ENCODE results near the gene SEC24B. TPM values are rescaled to one million over a fixed set of nuclear protein-coding genes. Genes with fewer than 3 reads are reported as not detected.

Gene SEC24B
- total and polyA plus RNA-seq, 2 donors (not counting 3 experiments of a cell fraction or from before 2014, with no cell fraction given), result 35.9 to 46.2 TPM

DNA sequence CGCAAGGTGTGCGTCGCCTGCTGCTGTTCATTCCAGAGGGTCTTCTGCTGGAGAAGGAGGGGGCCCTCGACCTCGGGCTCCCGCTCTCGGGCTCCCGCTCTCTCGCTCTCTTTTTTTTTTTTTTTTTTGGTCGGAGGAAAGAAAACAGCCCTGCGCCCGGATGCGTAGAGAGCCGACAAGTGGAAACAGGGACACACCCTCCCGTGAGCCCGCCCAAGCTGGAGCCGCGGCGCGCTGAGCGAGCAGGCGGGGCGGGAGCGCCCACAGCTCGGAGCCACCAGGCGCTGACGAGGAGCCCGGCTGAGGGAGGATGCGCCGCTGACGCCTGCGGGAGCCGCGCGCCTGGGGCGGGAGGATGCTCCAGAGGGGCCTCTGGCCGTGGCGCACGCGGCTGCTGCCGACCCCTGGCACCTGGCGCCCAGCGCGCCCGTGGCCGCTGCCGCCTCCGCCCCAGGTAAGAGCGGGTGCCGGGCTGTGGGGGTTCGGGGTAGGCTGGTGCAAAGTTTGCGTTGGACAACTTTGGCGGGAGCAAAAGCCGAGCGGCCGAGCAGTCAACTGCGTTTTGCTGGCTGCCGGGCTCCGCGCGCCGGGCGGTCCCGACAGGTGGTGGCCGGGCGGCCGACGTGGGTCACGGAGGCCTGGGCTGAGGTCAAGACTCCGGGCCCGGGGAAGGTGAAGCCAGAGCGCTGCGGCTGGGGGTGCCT is 126.5 kb downstream of the SEC24B start, which contains the start of gene MCUB:
TSS of gene MCUB (plus strand) at position 264 of the 704 bp plus-strand sequence. CDS start at position 356, 92 bp downstream.
- no peaks in the 10 kb centered on the region for H3K9me1 ChIP-seq (replicated peaks; ENCODE audit: control insufficient read depth, extremely low read depth, insufficient read depth, low read length)
- ChIA-PET CTCF (interaction anchor here (1.0 to 5.0 kb wide), 9 partner anchors 11 to 255 kb away, joined by 3 to 28 read pairs (median 3); no protein-coding TSS in a partner anchor), POLR2A (interaction anchor here (0.6 to 1.0 kb wide), 4 partner anchors 12 to 149 kb away, joined by 4 to 8 read pairs (median 4); no protein-coding TSS in a partner anchor)
- no TSS peak for BruUV-seq (replicated peaks)
- peak within 1 kb of the TSS; percentile 94 for H2AFZ ChIP-seq (ENCODE audit: low read depth, low read length)
- H3K4me1 ChIP-seq (ENCODE audit: control insufficient read depth, extremely low read depth, insufficient read depth, low read length), result peaks cover 16% of the 10 kb centered on the region
- peak; percentile 85 for DNase-seq (ENCODE audit: low read depth, low spot score)
- peak within 1 kb of the TSS; percentile 73 to 93 (median 90) for H3K4me3 ChIP-seq (replicated peaks in 1 of 3; ENCODE audit: insufficient read depth in 1 of 3, low read depth in 1 of 3, low read length in 3 of 3)
- H3K4me2 ChIP-seq (ENCODE audit: insufficient read depth, low read length), result peak within 1 kb of the TSS; percentile 99
- H3K9ac ChIP-seq (replicated peaks; ENCODE audit: extremely low read depth, insufficient read depth, low read length), result peak within 1 kb of the TSS; percentile 96
- TF ChIP-seq MYC (IDR thresholded peaks at IDR 0.05; ENCODE audit: low read depth, low read length) (no peak), JUN (IDR thresholded peaks at IDR 0.05; ENCODE audit: borderline replicate concordance, insufficient read depth, insufficient read length, low read depth) (no peak), EZH2 (IDR thresholded peaks at IDR 0.05; ENCODE audit: borderline replicate concordance, low read depth, low read length, severe bottlenecking) (no peak), POLR2AphosphoS5 (IDR thresholded peaks at IDR 0.05; ENCODE audit: insufficient read depth, low read depth, low read length) (peak; percentile 65), POLR2A (IDR thresholded peaks at IDR 0.05; ENCODE audit: low read depth, low read length) (no peak), FOS (IDR thresholded peaks at IDR 0.05; ENCODE audit: borderline replicate concordance, insufficient read depth, low read length) (no peak)
- TF ChIP-seq, protein P1, sequence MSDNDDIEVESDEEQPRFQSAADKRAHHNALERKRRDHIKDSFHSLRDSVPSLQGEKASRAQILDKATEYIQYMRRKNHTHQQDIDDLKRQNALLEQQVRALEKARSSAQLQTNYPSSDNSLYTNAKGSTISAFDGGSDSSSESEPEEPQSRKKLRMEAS (IDR thresholded peaks at IDR 0.05; ENCODE audit: insufficient read depth, insufficient read length), result no peak
- TF ChIP-seq, protein P2, sequence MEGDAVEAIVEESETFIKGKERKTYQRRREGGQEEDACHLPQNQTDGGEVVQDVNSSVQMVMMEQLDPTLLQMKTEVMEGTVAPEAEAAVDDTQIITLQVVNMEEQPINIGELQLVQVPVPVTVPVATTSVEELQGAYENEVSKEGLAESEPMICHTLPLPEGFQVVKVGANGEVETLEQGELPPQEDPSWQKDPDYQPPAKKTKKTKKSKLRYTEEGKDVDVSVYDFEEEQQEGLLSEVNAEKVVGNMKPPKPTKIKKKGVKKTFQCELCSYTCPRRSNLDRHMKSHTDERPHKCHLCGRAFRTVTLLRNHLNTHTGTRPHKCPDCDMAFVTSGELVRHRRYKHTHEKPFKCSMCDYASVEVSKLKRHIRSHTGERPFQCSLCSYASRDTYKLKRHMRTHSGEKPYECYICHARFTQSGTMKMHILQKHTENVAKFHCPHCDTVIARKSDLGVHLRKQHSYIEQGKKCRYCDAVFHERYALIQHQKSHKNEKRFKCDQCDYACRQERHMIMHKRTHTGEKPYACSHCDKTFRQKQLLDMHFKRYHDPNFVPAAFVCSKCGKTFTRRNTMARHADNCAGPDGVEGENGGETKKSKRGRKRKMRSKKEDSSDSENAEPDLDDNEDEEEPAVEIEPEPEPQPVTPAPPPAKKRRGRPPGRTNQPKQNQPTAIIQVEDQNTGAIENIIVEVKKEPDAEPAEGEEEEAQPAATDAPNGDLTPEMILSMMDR (IDR thresholded peaks at IDR 0.05; ENCODE audit: extremely low read depth in 1 of 2, insufficient read depth in 1 of 2, low read depth in 1 of 2, low read length in 2 of 2), result no peak
- H3K27me3 ChIP-seq (ENCODE audit: control insufficient read depth in 2 of 2, insufficient read depth in 2 of 2, low read length in 2 of 2), result no peaks in the 10 kb centered on the region
- H3K36me3 ChIP-seq (ENCODE audit: control insufficient read depth in 2 of 2, extremely low read depth in 1 of 2, insufficient read depth in 2 of 2, low read length in 2 of 2), result no peaks in the 10 kb centered on the region
- H4K20me1 ChIP-seq (replicated peaks; ENCODE audit: control insufficient read depth, extremely low read depth, insufficient read depth, low read length), result no peaks in the 10 kb centered on the region
- dilution Hi-C loops (cut with MboI; ENCODE audit: extremely low pct_ligation_motif_present, low sequenced_read_pairs) (no loop called here), intact Hi-C loops (cut with micrococcal nuclease) (loop anchor here (1.0 to 10.0 kb wide), 7 partner anchors 12 to 525 kb away; partner anchors contain the start of genes CASP6, CFI and SEC24B)
- H3K27ac ChIP-seq (ENCODE audit: insufficient read depth, low read depth, low read length), result peak within 1 kb of the TSS; percentile 94
- no peaks in the 10 kb centered on the region for H3K9me3 ChIP-seq (replicated peaks; ENCODE audit: control insufficient read depth, insufficient read depth, low read length)
- H3K79me2 ChIP-seq (ENCODE audit: control insufficient read depth, insufficient read depth, low read length), result peaks cover 17% of the 10 kb centered on the region
- peak; percentile 94 for FAIRE-seq
